ENCODE measurements around the gene NPHP4.

GRCh38 chr1:5858844-5859407, 133.3 kb downstream of the NPHP4 start:
- no peak for TF ChIP-seq EZH2 (IDR thresholded peaks at IDR 0.05; ENCODE audit: low read length, unreplicated experiment)
- no peak for TF ChIP-seq CTCF (conservative IDR thresholded peaks at IDR 0.05; ENCODE audit: low read depth, low read length)
- no peak for TF ChIP-seq EZH2phosphoT487 (IDR thresholded peaks at IDR 0.05; ENCODE audit: borderline replicate concordance, low read length)
